GM12801 (cell line): ENCODE data around the gene FBXL7.

Experiments
- TF ChIP-seq, protein P1 (sequence below): IDR thresholded peaks from one replicate; pipeline ENCODE4 v1.5.1; 2011; ENCODE audit warnings: control low read depth; ENCODE audit not compliant: insufficient read length; ENCODE audit errors: extremely low read depth

Gene FBXL7

DNA sequence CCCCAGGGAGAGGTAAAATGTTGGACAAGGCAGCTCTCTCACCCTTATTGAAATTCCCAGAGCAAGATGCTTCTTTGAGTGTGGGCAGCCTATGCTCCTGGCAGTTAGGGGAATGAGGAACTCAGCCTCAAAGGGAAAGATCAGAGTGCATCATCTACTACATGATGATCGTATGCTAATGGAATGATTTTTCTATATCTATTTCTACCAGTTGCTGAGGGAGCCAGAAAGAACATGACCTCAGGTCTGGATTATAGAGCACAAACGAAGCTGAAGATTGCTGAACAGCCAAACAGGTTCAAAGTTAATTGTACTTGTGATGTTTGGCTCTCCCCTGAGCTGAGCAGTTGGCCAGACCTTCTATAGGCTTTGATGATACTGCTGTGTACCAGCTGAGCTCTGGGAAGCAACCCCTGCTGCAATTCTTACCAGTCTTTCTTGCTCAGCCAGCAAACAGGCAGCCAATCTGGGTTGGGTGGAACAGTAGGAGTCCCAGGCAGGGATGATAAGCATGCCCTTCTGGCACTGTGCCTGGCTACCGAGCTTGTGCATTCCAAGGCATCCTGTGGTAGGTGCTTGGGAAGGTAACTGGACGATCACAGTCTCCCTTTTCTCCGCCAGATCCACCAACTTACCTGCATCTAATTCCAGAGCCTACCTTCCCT is 10.3 kb upstream of the FBXL7 start:
- TF ChIP-seq, protein P1, sequence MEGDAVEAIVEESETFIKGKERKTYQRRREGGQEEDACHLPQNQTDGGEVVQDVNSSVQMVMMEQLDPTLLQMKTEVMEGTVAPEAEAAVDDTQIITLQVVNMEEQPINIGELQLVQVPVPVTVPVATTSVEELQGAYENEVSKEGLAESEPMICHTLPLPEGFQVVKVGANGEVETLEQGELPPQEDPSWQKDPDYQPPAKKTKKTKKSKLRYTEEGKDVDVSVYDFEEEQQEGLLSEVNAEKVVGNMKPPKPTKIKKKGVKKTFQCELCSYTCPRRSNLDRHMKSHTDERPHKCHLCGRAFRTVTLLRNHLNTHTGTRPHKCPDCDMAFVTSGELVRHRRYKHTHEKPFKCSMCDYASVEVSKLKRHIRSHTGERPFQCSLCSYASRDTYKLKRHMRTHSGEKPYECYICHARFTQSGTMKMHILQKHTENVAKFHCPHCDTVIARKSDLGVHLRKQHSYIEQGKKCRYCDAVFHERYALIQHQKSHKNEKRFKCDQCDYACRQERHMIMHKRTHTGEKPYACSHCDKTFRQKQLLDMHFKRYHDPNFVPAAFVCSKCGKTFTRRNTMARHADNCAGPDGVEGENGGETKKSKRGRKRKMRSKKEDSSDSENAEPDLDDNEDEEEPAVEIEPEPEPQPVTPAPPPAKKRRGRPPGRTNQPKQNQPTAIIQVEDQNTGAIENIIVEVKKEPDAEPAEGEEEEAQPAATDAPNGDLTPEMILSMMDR = no peak

DNA sequence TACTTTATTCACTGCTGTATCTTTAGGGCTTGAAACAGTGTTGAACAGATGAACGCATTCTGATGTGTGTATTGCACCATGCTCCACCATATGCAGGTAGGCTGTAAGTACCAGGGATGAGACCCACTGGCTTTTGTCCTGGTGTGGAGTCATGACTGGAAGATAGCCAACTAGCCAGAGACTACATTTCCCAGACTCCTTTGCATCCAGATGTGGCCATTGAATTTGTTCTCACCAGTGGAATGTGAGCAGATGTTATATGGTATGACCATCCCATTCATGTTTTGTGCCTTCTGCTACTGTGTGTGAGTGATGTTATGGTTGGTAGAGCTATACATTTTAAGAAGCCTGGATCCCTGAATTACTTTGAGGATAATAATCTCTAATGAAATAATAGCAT is 7.4 kb upstream of the FBXL7 start:
- TF ChIP-seq, protein P1 = no peak

DNA sequence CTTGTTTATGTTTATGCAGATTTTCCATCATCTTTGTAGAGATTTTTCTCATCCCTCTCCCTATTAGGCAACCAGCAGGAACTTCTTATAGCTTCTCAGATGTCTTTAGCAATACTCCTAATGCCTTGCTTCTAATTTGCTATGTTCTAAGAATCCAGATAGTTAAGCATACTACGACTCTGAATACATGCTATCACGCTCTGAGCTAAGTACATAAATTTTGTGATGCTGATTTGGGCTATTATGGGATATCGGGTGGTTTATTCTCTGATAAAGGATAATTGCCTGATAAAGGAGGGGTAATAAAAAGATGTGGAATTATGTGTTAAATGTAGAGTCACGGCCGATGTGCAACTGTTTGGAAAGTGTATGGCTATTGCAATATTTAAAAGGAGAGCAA is 6.5 kb upstream of the FBXL7 start:
- TF ChIP-seq, protein P1 = no peak

DNA sequence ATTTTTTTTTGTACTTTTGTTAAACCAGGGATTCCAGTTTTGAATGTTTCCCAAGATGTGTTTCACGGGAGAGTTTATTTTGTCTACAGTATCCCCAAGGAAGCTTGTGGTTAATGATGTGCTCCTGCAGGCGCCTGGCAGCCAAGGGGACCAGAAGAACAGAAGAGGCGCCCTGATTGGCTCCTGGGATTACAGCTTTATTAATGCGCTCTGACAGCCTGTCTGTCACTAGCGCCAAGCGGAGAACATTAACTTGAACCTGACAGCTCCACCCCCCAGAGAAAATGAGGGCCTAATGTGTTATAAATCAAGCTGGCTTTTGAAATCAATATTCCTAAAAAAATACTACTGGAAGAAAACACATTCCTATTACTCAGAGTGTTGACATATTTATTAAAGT is 5.0 kb upstream of the FBXL7 start:
- TF ChIP-seq, protein P1 = no peak

DNA sequence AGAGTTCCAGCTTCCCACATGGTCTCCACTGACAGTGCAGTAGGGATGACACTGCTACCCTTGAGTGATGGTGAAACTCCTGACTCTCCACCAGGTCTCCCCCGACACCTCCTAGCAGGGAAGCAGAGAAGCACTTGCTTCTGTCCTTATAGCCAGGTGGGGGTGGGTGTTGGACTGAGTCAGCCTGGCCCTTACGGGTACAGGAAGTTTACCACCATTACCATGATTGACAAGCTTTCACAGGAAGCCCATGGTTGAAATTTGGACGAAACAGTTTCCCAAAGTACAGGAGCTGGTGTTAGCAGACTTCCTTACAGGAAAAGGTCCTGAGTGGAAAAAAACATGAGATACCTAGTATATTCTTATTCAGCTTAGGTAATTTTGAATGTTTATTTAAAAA is 3.1 kb upstream of the FBXL7 start:
- TF ChIP-seq, protein P1 = no peak

DNA sequence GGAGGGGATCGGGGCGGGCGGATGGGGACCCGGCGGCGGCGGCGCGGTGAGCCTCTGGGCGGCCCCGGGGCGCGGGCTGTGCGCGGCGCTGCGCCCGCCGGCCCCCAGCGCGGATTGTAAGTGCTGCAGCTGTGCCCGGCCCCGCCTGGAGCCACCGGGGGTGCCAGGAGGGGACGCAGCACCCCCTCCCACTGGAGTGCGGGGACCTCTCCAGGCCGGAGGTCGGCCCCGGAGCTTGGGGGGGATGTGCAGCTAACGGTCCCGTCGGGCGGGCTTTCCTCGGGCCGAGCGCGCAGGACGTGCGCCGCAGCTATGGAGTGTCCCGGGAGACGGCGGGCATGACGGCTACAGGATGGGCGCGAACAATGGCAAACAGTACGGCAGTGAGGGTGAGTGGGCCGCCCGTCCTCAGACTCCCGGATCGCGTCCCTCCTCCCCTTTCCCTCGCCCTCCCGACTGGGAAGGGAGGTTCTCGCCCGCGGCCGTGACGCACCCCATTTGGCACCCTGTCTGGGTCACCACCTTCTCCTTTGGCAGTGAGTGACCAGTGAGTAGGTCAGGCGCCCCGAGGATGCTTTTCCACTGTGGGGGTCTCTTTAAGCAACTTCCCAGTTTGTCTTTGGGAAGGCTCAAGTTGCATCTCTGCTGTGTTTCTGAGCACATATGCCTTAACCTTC is 483 bp downstream of the FBXL7 start:
- TF ChIP-seq, protein P1 = no peak

DNA sequence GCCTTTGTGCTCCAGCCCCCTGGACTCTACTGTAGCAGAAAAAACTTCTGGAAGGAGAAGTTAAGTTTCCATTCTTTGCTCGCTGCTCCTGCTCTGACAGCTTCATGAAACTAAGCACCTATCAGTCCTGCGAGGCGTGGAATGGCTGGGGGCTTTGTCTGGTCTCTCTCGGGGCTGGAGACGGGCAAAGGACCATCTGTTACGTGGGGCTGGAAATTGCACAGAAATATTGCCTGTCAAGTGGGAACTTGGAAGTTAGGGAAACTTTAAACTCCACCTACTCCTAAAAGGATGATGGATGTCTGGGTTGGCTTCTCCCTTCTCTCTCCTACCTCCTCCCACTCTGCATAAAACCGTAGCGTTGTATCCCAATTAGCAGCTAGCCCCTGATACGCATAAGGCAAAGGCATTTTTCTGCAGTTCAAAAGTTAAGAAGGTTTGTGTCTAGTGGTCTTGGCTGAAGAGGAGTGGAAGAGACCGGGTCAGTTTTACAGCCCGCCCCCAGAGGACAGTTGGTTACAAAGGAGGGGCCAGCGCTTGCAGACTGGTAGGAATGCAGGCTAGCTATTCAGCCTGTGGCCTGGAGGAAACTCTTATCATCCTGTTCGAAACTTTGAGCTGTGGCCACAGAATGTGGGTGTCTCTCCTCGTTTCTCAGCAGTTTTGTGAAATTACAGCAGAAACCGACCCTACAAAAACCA is 1.3 kb downstream of the FBXL7 start:
- TF ChIP-seq, protein P1 = no peak
